ENCODE data around the gene EPB41.
"Not testable (repeated sequence)": the region's sequence is repeated elsewhere in the genome, so short reads cannot be mapped to it uniquely, and the experiment has no call there.

EPB41 gene

DNA sequence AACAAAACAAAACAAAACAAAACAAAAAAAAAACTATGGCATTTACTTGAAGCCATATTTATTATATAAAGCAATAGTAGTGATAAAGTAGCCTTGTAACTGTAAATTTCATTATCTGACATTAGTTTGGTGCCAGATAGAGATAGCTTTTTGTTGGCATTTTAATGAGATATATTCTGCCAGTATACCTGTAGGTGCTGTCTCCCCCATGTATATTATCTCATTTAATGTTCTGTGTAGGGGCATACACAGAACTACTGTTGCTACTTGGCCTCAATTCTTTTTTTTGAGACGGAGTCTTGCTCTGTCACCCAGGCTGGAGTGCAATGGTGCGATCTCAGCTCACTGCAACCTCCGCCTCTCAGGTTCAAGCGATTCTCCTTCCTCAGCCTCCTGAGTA lies 141.9 kb downstream of the EPB41 start:
- DNase-seq, result no peak

DNA sequence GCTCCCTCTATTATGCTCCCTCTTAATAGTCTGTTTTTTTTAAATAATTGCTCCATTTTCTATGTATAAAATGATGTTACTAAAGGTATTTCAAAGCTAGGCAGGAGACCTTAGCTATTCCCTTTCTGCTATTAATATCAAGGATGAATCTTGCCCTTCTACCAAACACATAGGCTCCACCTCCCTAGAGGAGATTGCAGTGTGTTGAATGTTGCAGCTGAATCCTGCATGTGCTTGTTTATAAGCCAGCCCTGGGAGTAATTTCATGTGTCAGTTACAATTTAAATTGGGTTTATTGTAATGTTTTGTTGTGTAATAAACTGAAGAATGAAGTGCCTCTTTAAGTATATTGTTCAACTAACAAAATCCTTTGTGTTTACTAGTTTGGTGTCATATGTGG lies 143.3 kb downstream of the EPB41 start:
- DNase-seq, result no peak

GRCh38 chr1:29062157-29062942 lies 148.0 kb downstream of the EPB41 start:
- DNase-seq, result no peak

GRCh38 chr1:29064064-29064463 lies 149.7 kb downstream of the EPB41 start:
- DNase-seq, result no peak

GRCh38 chr1:29077155-29077554 lies 162.8 kb downstream of the EPB41 start:
- no peak for DNase-seq

DNA sequence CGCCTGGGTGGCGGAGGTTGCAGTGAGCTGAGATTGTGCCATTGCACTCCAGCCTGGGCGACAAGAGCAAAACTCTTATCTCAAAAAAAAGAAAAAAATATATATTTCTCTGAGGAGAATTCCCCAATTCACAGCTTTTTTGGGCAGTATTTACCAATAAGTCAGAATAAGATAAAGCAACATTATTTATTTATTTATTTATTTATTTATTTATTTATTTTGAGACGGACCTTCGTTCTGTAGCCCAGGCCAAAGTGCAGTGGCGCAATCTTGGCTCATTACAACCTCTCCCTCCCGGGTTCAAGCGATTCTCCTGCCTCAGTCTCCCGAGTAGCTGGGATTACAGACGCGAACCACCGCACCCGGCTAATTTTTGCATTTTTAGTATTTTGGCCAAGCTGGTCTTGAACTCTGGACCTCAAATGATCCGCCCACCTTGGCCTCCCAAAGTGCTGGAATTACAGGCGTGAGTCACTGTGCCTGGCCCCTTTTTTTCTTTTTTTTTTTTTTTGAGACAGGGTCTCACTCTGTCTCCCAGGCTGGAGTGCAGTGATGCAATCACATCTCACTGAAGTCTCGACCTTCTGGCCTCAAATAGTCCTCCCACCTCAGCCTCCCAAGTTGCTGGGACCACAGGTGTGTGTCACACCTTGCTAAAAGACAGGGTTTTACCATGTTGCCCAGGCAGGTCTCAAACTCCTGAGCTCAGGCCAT lies 165.7 kb downstream of the EPB41 start:
- not testable (repeated sequence) for DNase-seq

- no peak for DNase-seq
Observed at GRCh38 chr1:29081201-29081600, 166.8 kb downstream of the EPB41 start.

- no peak for DNase-seq
Observed at GRCh38 chr1:29082519-29082918, 168.2 kb downstream of the EPB41 start.

- DNase-seq, result no peak
Observed at GRCh38 chr1:29083317-29084195, 169.2 kb downstream of the EPB41 start.

DNA sequence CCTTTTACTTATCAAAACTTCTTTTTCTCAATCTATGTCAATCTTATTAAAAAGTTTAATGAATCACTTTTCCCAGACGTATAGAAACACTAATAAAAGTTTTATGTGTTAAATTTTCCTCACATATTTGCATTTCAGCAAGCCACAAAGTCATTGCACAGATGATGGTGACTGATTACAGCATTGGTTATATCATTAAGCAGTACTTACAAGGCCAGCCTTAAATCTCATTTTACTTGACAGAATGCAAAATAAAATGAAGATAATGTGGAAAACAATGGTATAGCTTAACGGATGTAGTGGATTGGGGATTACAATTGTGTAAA lies 169.8 kb downstream of the EPB41 start:
- no peak for DNase-seq

DNA sequence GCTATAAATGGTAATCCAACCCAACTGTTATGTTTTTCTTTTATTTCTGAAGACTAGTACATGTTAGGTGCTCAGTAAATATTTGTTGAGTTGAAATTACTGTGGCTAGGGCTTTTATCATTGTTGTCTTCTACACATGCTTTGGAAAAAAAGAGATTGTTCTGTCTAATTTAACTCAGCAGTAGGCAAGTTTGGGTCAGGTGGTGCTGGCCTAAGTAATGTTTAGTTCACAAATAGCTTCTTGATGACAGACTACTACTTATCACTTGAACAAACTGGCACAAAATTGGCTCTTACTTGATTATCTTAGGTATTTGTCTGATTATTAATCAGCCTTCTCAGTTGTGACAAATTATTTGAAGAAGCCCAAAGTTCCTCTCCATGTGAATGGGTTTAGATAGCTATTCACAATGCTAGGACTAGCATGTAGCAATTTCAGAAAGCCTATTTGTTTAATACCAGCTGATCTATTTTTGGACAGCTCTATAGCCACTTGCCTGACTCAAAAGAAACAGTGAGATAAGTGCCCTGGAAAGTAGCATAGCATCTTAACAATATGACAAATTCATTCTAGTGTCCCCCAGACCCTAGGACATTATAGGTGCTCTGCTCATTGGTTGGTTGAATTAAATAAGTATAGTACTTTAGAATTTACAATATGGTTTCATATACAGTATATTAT lies 176.7 kb downstream of the EPB41 start:
- DNase-seq, result no peak

DNA sequence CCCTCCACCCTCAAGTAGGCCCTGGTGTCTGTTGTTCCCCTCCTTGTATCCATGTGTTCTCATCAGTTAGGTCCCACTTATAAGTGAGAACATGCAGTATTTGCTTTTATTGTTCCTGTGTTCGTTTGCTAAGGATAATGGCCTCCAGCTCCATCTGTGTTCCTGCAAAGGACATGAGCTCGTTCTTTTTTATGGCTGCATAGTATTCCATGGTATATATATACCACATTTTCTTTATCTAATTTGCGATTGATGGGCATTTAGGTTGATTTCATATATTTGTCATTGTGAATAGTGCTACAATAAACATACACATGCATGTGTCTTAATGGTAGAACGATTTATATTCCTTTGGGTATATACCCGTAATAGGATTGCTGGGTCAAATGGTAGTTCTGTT lies 178.3 kb downstream of the EPB41 start:
- not testable (repeated sequence) for DNase-seq

DNA sequence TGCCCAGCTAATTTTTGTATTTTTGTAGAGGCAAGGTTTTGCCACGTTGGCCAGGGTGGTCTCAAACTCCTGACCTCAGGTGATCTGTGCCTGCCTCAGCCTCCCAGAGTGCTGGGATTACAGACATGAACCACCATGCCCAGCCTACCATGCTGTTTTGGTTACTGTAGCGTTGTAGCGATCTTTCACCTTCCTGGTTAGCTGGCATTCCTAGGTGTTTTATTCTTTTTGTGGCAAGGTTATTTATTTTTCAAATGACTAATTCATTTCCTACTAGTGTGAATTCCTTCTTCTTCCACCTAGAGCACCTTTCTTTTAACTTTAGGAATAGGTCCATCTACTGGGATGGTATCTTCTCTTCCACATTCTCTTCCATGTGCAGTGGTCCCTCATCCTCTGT lies 180.1 kb downstream of the EPB41 start:
- no peak for DNase-seq

DNA sequence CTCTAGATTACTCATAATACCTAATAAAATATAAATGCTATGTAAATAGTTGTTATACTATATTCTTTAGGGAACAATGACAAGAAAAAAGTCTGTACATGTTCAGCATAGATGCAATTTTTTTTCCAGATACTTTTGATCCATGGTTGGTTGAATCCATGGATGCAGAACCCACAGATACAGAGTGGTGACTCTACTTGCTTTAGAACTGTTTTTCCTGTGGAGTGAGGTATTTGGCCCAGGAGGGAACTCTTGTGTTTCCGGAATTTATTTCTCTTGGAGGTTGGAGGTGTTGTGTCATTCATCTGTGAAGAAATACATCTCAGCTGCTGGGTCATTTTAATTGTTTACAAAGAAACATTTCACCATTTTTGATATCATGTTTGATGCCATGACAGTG lies 180.6 kb downstream of the EPB41 start:
- DNase-seq, result no peak

DNA sequence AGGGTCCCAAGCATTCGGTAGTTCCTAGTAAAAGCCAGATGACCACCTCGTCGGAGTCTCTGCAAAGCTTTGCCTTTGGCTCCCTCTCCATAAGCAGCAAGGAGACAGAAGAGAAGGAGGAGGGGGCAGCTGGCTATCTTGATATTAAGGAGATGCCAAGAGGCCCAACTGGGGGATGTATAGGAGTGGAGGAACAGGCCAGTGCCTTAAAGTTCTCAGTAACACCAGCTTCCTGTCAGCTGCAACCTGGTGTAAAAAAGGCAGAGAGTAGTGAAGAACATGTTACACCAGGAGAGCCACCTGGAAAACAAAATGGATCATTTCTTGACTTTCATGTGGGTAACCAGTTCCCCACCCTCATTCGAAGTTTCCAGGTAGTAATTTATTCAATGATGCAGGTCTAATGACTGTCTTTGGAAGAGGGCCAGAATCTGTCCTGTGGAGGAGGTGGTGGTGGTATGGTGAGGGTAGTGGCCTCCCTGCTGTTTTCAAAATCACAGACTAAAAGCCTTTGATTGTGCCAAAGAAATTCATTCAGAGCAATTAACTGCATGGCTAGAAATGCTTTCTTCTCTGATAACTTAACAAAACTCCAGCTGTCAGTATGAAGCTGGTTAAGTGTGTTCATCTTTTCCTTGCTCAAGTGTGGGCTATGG lies 182.0 kb downstream of the EPB41 start:
- no peak for DNase-seq

DNA sequence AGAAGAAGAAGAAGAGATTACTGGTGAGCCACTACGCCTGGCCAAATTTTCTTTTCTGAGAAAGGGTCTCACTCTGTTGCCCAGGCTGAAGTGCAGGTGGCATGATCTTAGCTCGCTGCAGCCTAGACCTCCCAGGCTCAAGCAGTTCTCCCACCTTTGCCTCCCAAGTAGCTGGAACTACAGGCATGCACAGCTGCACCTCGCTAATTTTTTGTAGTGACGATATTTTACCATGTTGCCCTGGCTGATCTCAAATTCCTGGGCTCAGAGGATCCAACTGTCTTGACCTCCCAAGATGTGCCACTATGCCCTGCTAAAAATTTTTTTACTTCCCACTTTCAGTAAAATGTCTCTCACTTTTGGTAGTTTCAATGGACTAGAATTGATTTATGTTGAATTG lies 184.9 kb downstream of the EPB41 start:
- DNase-seq, result no peak

- DNase-seq, result no peak
Observed at GRCh38 chr1:29100487-29100886, 186.1 kb downstream of the EPB41 start.

DNA sequence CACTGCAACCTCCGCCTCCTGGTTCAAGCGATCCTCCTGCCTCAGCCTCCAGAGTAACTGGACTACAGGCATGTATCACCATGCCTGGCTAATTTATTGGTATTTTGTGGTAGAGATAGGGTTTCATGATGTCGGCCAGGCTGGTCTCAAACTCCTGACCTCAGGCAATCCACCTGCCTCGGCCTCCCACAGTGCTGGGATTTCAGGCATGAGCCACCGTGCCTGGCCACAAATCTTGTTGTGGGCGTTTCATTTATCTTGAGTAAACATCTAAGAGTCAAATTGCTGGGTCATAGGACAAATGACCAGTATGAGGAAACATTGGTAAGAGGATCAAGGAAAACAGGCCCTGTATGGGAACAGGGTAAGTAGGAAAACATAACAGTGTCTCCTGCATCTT lies 191.5 kb downstream of the EPB41 start:
- no peak for DNase-seq

GRCh38 chr1:29108041-29108440 lies 193.7 kb downstream of the EPB41 start:
- DNase-seq, result not testable (repeated sequence)

DNA sequence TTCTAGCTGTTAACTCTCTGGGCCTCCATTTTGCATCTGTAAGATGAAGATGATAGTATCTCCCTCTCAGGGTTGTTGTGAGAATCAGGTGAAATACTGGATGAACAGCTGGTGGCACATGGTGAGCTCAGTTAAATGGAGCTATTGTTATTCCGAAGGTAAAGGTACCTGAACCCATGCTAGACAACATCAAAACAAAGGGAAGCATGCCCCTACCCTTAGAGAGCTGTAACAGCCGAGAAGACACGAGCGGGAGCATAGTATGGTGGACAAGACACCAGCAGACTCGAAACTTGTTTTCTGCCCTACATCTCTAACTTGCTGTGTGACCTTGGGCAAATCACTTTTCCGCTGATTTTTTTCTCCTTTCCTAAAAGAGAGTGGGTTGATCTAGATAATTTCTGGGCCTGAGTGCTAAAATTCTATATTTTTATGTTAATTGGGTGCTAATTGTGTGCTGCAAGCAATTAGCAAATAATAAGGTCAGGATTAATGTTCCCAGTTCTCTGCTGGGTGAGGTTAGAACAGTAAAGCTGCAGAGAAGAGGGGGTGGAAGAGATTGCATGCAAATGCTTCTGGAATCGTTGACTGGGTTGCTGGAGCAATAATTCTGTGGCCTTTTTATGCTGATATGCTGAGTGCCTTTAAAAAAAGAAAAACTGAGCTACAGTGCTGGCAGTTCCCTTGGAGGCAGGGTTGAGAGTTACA lies 198.5 kb downstream of the EPB41 start:
- no peak for DNase-seq

GRCh38 chr1:29113413-29114117 lies 199.2 kb downstream of the EPB41 start:
- DNase-seq, result no peak
